GM21825 (cell line): Measurements from ENCODE around the gene SORBS1.

ENCODE experiments used
- ATAC-seq: cut with Tn5 transposase; IDR thresholded peaks from one replicate; pipeline ENCODE4 v1.9.1; 2021; ENCODE audit warnings: mild to moderate bottlenecking, moderate library complexity; ENCODE audit not compliant: unreplicated experiment

The SORBS1 gene

GRCh38 chr10:95303950-95304349, 257.2 kb downstream of the SORBS1 start:
- no peak for ATAC-seq

GRCh38 chr10:95303535-95303934, 257.6 kb downstream of the SORBS1 start:
- ATAC-seq, result no peak

- ATAC-seq, result no peak
These were observed 261.1 kb downstream of the SORBS1 start for GRCh38 chr10:95300022-95300539.

GRCh38 chr10:95297402-95297801, 263.8 kb downstream of the SORBS1 start:
- peak; percentile 45 for ATAC-seq

- no peak for ATAC-seq
These were observed 264.4 kb downstream of the SORBS1 start for GRCh38 chr10:95296764-95297163.

- peak; percentile 73 for ATAC-seq
These were observed 266.0 kb downstream of the SORBS1 start for GRCh38 chr10:95295031-95295755.

GRCh38 chr10:95293631-95294030, 267.5 kb downstream of the SORBS1 start:
- no peak for ATAC-seq

- ATAC-seq, result no peak
These were observed 269.7 kb downstream of the SORBS1 start for GRCh38 chr10:95291365-95292039.

GRCh38 chr10:95290461-95291364, 270.5 kb downstream of the SORBS1 start, which contains the start of gene PDLIM1:
TSS of gene PDLIM1 (minus strand) at chr10:95291003. CDS start at chr10:95290915, 88 bp downstream.
- ATAC-seq, result peak; percentile 35

- ATAC-seq, result no peak
These were observed 271.2 kb downstream of the SORBS1 start for GRCh38 chr10:95289921-95290421.

- no peak for ATAC-seq
These were observed 271.9 kb downstream of the SORBS1 start for GRCh38 chr10:95289003-95289920.

- no peak for ATAC-seq
These were observed 272.9 kb downstream of the SORBS1 start for GRCh38 chr10:95288303-95288702.

- ATAC-seq, result no peak
These were observed 273.9 kb downstream of the SORBS1 start for GRCh38 chr10:95287281-95287680.

- no peak for ATAC-seq
These were observed 274.5 kb downstream of the SORBS1 start for GRCh38 chr10:95286707-95287106.

- no peak for ATAC-seq
These were observed 275.6 kb downstream of the SORBS1 start for GRCh38 chr10:95285556-95285955.

GRCh38 chr10:95284807-95285206, 276.4 kb downstream of the SORBS1 start:
- ATAC-seq, result no peak

- ATAC-seq, result no peak
These were observed 279.1 kb downstream of the SORBS1 start for GRCh38 chr10:95282107-95282506.

GRCh38 chr10:95281206-95281605, 280.0 kb downstream of the SORBS1 start:
- no peak for ATAC-seq

- ATAC-seq, result no peak
These were observed 280.5 kb downstream of the SORBS1 start for GRCh38 chr10:95280637-95281036.
